Tibial artery (tissue), 4 donors: ENCODE measurements around the gene PKP3.
"Not testable (repeated sequence)": the region's sequence is repeated elsewhere in the genome, so short reads cannot be mapped to it uniquely, and the experiment has no call there.

Experiments used
- DNase-seq, 2 donors: peaks; one replicate each; pipeline ENCODE4 v3.0.0-alpha.2; 2019
- H3K27ac ChIP-seq, 2 donors: fragments of 200-600 bp; sonication (generic) in 1 of 2; 1 replicate in 1 of 2; 2 replicates in 1 of 2; pipeline ENCODE4 v1.5.1; 2018 to 2019; ENCODE audit warnings: mild to moderate bottlenecking in 1 of 2
- H3K27me3 ChIP-seq, 2 donors: fragments of 200-600 bp; sonication (generic) in 1 of 2; one replicate each; pipeline versions ENCODE4 v1.5.1 to v1.6.0; 2016 to 2019
- H3K36me3 ChIP-seq, 3 donors: fragments of 200-600 bp; sonication (generic) in 2 of 3; one replicate each; pipeline ENCODE4 v1.5.1; 2016 to 2019; ENCODE audit warnings: mild to moderate bottlenecking in 2 of 3
- H3K4me1 ChIP-seq, 4 donors: fragments of 200-600 bp; sonication (generic) in 2 of 4; 1 replicate in 3 of 4; 2 replicates in 1 of 4; pipeline ENCODE4 v1.5.1; 2016 to 2019
- H3K4me3 ChIP-seq, 2 donors: fragments of 200-600 bp; sonication (generic) in 1 of 2; 1 replicate in 1 of 2; 2 replicates in 1 of 2; pipeline ENCODE4 v1.5.1; 2018 to 2019; ENCODE audit warnings: mild to moderate bottlenecking in 2 of 2
- H3K9me3 ChIP-seq, 3 donors: fragments of 200-600 bp; sonication (generic) in 1 of 3; one replicate each; pipeline ENCODE4 v1.5.1; 2016 to 2019
- intact Hi-C: fragments of 100-400 bp; cut with DNase I; formaldehyde crosslinking; loops from one replicate; pipeline ENCODE4 v1.15.0; 2023; ENCODE audit warnings: low total_unique reads
- TF ChIP-seq, protein P1 (sequence below), 2 experiments: fragments of 200-600 bp in 1 of 2; fragments of 450-650 bp in 1 of 2; IDR thresholded peaks; one replicate each; pipeline ENCODE4 v1.5.1; 2017 to 2019; ENCODE audit warnings: antibody characterized with exemption in 2 of 2, mild to moderate bottlenecking in 1 of 2, moderate library complexity in 1 of 2

The PKP3 gene

DNA sequence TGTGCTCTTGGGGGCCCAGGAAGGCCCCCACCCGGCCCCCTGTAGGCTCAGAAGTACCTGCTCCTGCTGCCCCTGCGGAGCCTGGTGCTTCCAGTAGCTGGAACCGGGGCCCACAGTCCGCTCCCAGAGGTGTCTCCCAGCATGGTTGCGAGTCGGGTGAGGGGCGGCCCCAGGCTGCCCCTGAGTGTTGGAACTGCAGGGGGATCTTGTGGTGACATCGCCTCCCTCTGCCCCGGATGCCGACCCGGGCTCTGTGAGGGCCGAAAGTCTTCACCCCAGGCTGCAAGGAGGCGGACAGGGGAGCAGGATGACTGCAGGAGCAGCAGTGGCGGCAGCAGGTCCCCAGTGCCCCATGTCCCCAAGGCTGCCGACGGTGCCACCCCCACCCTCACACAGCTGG is 9.5 kb upstream of the PKP3 start:
- Histone ChIP-seq H3K27ac (no peak overlapping the region), H3K36me3 (no peaks in the 10 kb centered on the region), H3K4me1 (no peaks in the 10 kb centered on the region), H3K9me3 (peaks cover 0 to 12% (median 11%) of the 10 kb centered on the region in 3 donors), H3K4me3 (no peak overlapping the region), H3K27me3 (peaks cover 0 to 28% of the 10 kb centered on the region in 2 donors)
- DNase-seq: no peak
- intact Hi-C loops: no loop called here
- TF ChIP-seq, protein P1, sequence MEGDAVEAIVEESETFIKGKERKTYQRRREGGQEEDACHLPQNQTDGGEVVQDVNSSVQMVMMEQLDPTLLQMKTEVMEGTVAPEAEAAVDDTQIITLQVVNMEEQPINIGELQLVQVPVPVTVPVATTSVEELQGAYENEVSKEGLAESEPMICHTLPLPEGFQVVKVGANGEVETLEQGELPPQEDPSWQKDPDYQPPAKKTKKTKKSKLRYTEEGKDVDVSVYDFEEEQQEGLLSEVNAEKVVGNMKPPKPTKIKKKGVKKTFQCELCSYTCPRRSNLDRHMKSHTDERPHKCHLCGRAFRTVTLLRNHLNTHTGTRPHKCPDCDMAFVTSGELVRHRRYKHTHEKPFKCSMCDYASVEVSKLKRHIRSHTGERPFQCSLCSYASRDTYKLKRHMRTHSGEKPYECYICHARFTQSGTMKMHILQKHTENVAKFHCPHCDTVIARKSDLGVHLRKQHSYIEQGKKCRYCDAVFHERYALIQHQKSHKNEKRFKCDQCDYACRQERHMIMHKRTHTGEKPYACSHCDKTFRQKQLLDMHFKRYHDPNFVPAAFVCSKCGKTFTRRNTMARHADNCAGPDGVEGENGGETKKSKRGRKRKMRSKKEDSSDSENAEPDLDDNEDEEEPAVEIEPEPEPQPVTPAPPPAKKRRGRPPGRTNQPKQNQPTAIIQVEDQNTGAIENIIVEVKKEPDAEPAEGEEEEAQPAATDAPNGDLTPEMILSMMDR (IDR thresholded peaks at IDR 0.05): no peak

DNA sequence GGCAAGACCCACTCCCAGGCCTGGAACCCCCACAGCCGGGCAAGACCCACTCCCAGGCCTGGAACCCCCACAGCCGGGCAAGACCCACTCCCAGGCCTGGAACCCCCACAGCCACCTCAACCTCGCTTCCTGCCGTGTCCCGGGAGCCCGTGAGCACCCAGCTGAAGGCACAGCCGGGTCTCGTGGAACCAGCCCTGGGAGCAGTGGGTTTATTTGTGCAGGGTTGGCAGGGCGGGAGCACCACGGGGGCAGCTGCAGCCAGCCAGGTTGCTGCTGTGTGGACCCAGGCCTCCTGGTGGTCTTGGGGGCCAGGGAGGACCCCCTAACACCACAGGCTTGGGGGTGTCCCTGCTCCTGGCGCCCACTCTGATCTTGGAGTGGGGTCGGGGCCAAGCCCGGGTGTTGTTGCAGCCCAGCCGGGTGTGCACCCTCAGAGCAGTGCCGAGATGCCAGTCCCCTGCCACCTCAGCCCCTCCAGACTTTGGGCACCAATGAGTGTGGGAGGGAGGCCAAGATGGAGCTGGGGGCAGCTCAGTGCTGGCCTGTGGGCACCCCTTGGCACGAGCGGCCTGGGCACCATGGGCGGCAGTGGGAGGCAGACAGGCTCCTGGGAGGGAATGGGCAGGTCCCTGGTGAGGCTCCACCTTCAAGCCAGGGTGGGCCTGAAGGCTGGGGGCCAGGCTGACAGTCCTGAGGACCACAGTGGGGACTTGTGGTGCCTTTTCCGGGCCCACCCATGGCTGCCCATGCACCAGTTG is 8.2 kb upstream of the PKP3 start:
- intact Hi-C loops: no loop called here
- no peak for DNase-seq
- H3K36me3 ChIP-seq: no peaks in the 10 kb centered on the region
- no peak overlapping the region for H3K4me3 ChIP-seq
- no peak overlapping the region for H3K27ac ChIP-seq
- no peaks in the 10 kb centered on the region for H3K4me1 ChIP-seq
- peaks cover 0 to 12% (median 11%) of the 10 kb centered on the region in 3 donors for H3K9me3 ChIP-seq
- H3K27me3 ChIP-seq: peaks cover 0 to 21% of the 10 kb centered on the region in 2 donors
- TF ChIP-seq, protein P1 (IDR thresholded peaks at IDR 0.05): no peak

DNA sequence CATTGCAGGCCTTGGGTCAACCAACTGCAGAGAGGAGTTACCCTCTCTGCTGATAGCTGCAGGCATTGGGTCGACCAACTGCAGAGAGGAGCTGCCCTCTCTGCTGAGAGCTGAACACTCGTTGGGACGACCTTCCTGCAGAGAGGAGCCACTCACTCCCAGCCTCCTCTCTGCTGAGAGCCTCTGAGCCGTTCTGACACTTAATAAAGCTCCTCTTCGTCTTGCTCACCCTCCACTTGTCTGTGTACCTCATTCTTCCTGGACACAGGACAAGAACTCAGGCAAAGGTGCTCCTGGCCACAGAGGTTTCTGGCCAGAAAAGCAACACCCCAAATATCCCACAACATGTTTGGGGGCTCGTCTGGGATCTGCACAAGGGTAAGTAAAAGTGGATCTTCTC is 7.5 kb upstream of the PKP3 start:
- peaks cover 0 to 12% (median 11%) of the 10 kb centered on the region in 3 donors for H3K9me3 ChIP-seq
- intact Hi-C loops: no loop called here
- H3K36me3 ChIP-seq: no peaks in the 10 kb centered on the region
- no peak overlapping the region for H3K27ac ChIP-seq
- peaks cover 0 to 24% of the 10 kb centered on the region in 2 donors for H3K27me3 ChIP-seq
- H3K4me3 ChIP-seq: no peak overlapping the region
- H3K4me1 ChIP-seq: no peaks in the 10 kb centered on the region
- no peak for DNase-seq
- TF ChIP-seq, protein P1 (IDR thresholded peaks at IDR 0.05): no peak

DNA sequence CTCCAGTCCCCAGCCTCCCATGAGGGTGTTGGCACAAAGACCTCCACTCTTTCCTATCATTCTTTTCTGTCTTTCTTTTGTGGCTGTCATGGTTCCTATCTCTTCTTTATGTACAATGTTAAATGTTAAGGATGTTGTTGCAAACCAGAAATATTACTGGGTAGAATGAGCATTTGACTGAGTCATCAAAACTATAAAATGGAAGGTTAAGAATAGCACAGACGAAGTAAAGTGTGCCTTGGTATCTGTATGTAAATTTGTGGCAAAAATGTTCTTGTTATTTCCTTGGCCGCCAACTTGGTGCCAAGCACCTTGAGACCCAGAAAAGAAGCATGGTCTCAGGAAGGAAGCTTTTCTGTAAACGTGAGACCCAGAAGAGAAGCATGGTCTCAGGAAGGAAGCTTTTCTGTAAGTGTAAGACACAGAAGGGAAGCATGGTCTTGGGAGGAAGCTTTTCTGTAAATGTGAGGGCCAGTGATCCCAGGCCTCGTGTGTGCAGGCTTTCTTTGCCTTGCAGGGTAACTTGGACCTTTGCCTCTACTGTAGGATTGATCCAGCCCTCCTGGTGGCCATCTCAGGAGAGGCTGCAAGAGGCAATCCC is 6.7 kb upstream of the PKP3 start:
- H3K9me3 ChIP-seq: peaks cover 0 to 12% (median 11%) of the 10 kb centered on the region in 3 donors
- no peaks in the 10 kb centered on the region for H3K36me3 ChIP-seq
- H3K27me3 ChIP-seq: peaks cover 0 to 24% of the 10 kb centered on the region in 2 donors
- TF ChIP-seq, protein P1 (IDR thresholded peaks at IDR 0.05): no peak
- no peak for DNase-seq
- no peaks in the 10 kb centered on the region for H3K4me1 ChIP-seq
- no peak overlapping the region for H3K27ac ChIP-seq
- no peak overlapping the region for H3K4me3 ChIP-seq
- intact Hi-C loops: no loop called here

DNA sequence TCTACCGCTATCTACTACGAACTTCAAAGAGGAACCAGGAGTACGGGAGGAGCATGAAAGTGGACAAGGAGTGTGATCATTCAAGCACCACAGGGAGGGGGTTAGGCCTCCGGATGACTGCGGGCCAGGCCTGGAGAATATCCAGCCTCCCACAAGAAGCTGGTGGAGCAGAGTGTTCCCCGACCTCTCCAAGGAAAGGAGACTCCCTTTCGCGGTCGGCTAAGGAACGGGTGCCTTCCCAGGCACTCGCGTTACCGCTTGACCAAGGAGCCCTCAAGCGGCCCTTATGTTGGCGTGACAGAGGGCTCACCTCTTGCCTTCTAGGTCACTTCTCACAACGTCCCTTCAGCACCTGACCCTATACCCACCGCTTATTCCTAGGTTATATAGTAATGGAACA is 4.6 kb upstream of the PKP3 start:
- peaks cover 0 to 12% (median 11%) of the 10 kb centered on the region in 3 donors for H3K9me3 ChIP-seq
- intact Hi-C loops, H3K4me3 ChIP-seq, H3K36me3 ChIP-seq, H3K27ac ChIP-seq, DNase-seq, H3K4me1 ChIP-seq: not testable (repeated sequence)
- peaks cover 0 to 40% of the 10 kb centered on the region in 2 donors for H3K27me3 ChIP-seq

DNA sequence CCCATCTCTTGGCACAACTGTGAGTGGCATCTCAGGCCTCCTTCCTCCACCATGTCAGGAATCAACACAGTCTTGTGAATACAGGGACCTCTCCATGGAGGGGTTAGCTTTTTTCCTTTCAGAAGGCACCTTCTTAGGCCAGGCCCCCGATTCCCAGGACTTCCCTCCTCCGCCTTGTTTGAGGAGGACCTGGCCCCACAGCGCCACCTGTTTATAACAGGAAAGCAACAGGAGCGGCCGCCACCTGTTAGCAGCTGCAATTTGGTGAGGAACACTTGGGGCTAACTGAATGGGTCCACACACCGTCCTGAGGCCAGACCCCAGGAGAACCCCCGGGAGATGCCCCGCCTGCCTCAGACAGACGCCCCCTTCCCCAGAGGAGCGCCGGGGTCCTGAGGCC is 3.8 kb upstream of the PKP3 start:
- Histone ChIP-seq H3K4me1 (peaks cover 0 to 11% (median 0%) of the 10 kb centered on the region in 4 donors), H3K27me3 (peaks cover 0 to 49% of the 10 kb centered on the region in 2 donors), H3K4me3 (no peak overlapping the region), H3K27ac (no peak overlapping the region), H3K9me3 (peaks cover 0 to 12% (median 11%) of the 10 kb centered on the region in 3 donors), H3K36me3 (no peaks in the 10 kb centered on the region)
- intact Hi-C loops: no loop called here
- TF ChIP-seq, protein P1 (IDR thresholded peaks at IDR 0.05): no peak
- no peak for DNase-seq
